GM23248 (cell line): ENCODE measurements around the gene PTPRN2. TPM values are rescaled to one million over a fixed set of nuclear protein-coding genes. Genes with fewer than 3 reads are reported as not detected.

Experiments used
- DNase-seq: peaks from one replicate; pipeline ENCODE4 v3.0.0-alpha.2; 2015
- H2AFZ ChIP-seq: fragments of 200-600 bp; sonication (generic); 2 replicates; pipeline ENCODE4 v1.6.1; 2016; ENCODE audit warnings: antibody characterized with exemption
- H3F3A ChIP-seq: fragments of 200-600 bp; sonication (generic); 2 replicates; pipeline ENCODE4 v1.6.1; 2016; ENCODE audit warnings: mild to moderate bottlenecking, antibody characterized with exemption, mixed run types; ENCODE audit not compliant: insufficient read depth
- H3K27ac ChIP-seq: fragments of 200-600 bp; sonication (generic); 2 replicates; pipeline ENCODE4 v1.5.1; 2016; ENCODE audit warnings: mild to moderate bottlenecking
- H3K27me3 ChIP-seq: fragments of 200-600 bp; sonication (generic); replicated peaks from 2 replicates; pipeline ENCODE4 v1.6.1; 2016; ENCODE audit warnings: mild to moderate bottlenecking; ENCODE audit not compliant: insufficient read depth
- H3K36me3 ChIP-seq: fragments of 200-600 bp; sonication (generic); 2 replicates; pipeline ENCODE4 v1.6.1; 2016; ENCODE audit warnings: low read depth, mild to moderate bottlenecking
- H3K4me1 ChIP-seq: fragments of 200-600 bp; sonication (generic); 2 replicates; pipeline ENCODE4 v1.6.1; 2016; ENCODE audit warnings: mild to moderate bottlenecking; ENCODE audit not compliant: insufficient read depth
- H3K4me2 ChIP-seq: fragments of 200-600 bp; sonication (generic); one replicate; pipeline ENCODE4 v1.6.1; 2016; ENCODE audit warnings: mild to moderate bottlenecking; ENCODE audit not compliant: unreplicated experiment
- H3K4me3 ChIP-seq: fragments of 200-600 bp; sonication (generic); 2 replicates; pipeline ENCODE4 v1.5.1; 2016; ENCODE audit warnings: mild to moderate bottlenecking
- H3K79me2 ChIP-seq: fragments of 200-600 bp; sonication (generic); 2 replicates; pipeline ENCODE4 v1.6.1; 2016; ENCODE audit warnings: mild to moderate bottlenecking; ENCODE audit not compliant: insufficient read depth
- H3K9ac ChIP-seq: fragments of 200-600 bp; sonication (generic); 2 replicates; pipeline ENCODE4 v1.6.1; 2016; ENCODE audit warnings: mild to moderate bottlenecking
- H3K9me2 ChIP-seq: fragments of 200-600 bp; sonication (generic); 2 replicates; pipeline ENCODE4 v1.6.1; 2016; ENCODE audit warnings: mixed run types, mild to moderate bottlenecking, moderate library complexity; ENCODE audit not compliant: insufficient read depth
- H3K9me3 ChIP-seq: fragments of 200-600 bp; sonication (generic); one replicate; pipeline ENCODE4 v1.6.1; 2017; ENCODE audit warnings: low read depth
- H4K20me1 ChIP-seq: fragments of 200-600 bp; sonication (generic); 2 replicates; pipeline ENCODE4 v1.6.0; 2016; ENCODE audit not compliant: insufficient read depth
- EZH2 ChIP-seq: fragments of 200-600 bp; sonication (generic); IDR thresholded peaks from 2 replicates; pipeline ENCODE4 v1.6.1; 2018; ENCODE audit warnings: antibody characterized with exemption, mild to moderate bottlenecking; ENCODE audit not compliant: insufficient read depth, poor library complexity, severe bottlenecking
- EZH2phosphoT487 ChIP-seq: fragments of 200-600 bp; sonication (generic); IDR thresholded peaks from 2 replicates; pipeline ENCODE4 v1.6.1; 2018; ENCODE audit warnings: antibody characterized with exemption, moderate library complexity, mild to moderate bottlenecking, low read depth; ENCODE audit not compliant: insufficient read depth
- WGBS, 2 experiments: methylation state at CpG; one replicate each; pipeline ENCODE4 v1.1.6; 2015 to 2017; ENCODE audit warnings: low lambda C conversion rate in 2 of 2, low coverage in 1 of 2; ENCODE audit errors: missing lambda C conversion rate in 2 of 2; 5-methylcytosine and 5-hydroxymethylcytosine counted together
- in situ Hi-C: fragments of 300-500 bp; cut with MboI; formaldehyde crosslinking; loops from 2 replicates; pipeline ENCODE4 v1.15.0; 2020
- polyA plus RNA-seq: library from polyadenylated mRNA; unstranded; fragments of >200 nt; fragmentation: Nextera tagmentation; extraction: Ambion mirVana; gene quantifications from 2 replicates; pipeline ENCODE4 v1.2.1, GENCODE V29; 2016
- total RNA-seq: library from RNA; depleted of rRNA; stranded (reverse); fragments of >200 nt; shearing (Covaris generic); gene quantifications from 2 replicates; pipeline ENCODE4 v1.2.3, GENCODE V29; 2014

The PTPRN2 gene
- total and polyA plus RNA-seq, 2 experiments from 2014 or later: 0.13 TPM; not detected in 1

DNA sequence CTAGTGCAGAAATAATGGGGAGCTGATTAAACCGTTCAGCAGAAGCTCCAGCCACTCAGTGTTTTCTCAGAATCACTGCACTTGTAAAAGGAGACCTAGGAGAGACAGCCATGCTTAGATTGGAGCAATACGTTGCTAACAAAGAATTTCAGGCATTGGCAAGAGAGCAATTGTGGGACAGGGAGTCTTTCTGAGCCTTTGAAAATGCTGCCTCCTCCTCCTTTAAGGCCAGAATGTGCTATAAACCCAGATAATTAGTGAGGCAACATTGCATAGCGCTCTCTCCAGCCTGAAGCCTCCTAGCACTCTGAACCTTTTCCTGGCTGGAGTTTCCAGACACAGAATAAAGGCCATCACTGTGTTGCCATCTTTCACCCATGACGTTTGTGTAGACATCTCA is 18.5 kb upstream of the PTPRN2 start:
- H3K36me3 ChIP-seq: no peaks in the 10 kb centered on the region
- H4K20me1 ChIP-seq: no peaks in the 10 kb centered on the region
- no peaks in the 10 kb centered on the region for H3K9me3 ChIP-seq
- no peak overlapping the region for H3K9ac ChIP-seq
- TF ChIP-seq EZH2 (no peak), EZH2phosphoT487 (no peak)
- DNase-seq: no peak
- no peak overlapping the region for H3K4me2 ChIP-seq
- H3K79me2 ChIP-seq: no peaks in the 10 kb centered on the region
- H3K9me2 ChIP-seq: no peaks in the 10 kb centered on the region
- 80 to 85% methylated on average over 4 of the region's 4 CpGs for WGBS, 2 experiments
- in situ Hi-C loops: no loop called here
- no peak overlapping the region for H2AFZ ChIP-seq
- H3K27ac ChIP-seq: no peak overlapping the region
- H3K4me3 ChIP-seq: no peak overlapping the region
- no peaks in the 10 kb centered on the region for H3K4me1 ChIP-seq
- no peaks in the 10 kb centered on the region for H3K27me3 ChIP-seq
- no peaks in the 10 kb centered on the region for H3F3A ChIP-seq

DNA sequence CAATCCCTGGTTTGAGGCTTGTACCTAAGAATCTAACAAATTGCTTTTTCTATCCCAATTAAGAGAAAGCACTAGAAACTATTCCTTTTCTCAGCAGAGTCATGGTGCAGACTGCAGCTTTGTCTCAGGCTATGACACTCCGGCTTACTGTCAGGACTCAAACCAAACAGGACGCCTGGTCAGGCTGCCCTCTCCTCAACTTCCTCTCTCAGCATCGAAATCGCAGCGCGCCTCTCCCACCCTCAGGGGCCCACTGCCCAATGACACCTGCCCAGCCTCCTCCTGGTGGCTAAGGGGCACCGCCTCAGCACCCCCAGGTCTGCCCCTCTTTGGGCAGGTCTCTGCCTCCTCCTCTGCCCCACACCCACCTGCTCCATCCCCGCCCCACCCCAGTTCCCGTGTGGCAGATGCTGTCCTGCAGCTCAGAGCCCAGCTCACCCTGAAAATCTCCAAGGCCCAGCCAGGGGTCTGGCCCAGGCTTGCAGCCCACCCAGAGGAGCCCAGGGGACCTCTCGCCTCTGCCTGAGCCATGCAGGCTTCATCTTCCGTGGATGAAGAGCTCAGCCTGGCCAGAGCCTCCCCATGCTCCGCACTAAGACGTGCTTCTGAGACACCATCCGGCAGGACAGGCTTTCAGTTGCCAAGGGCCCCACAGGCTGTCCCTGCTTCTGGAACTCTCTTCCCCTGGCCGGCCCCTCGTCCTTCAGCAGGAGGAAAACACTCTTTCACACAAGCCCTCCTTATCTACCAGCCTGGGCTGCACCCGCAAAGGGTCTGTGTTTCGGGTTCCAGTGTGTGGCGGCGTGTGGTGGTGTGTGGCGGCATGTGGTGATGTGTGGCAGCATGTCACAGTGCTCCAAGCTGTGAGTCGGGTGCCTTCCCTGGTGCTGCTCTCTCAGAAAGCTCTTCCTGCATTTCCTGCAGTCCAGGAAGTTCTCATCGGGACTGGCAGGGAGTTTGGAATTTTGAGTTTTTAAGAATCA is 16.4 kb upstream of the PTPRN2 start:
- Histone ChIP-seq H3K27ac (no peak overlapping the region), H3K79me2 (no peaks in the 10 kb centered on the region), H3K9me2 (no peaks in the 10 kb centered on the region), H2AFZ (no peak overlapping the region), H3K36me3 (no peaks in the 10 kb centered on the region), H3K27me3 (no peaks in the 10 kb centered on the region), H3K9ac (no peak overlapping the region), H4K20me1 (no peaks in the 10 kb centered on the region), H3K4me1 (no peaks in the 10 kb centered on the region), H3F3A (no peaks in the 10 kb centered on the region), H3K4me3 (no peak overlapping the region), H3K9me3 (no peaks in the 10 kb centered on the region), H3K4me2 (no peak overlapping the region)
- WGBS, 2 experiments: 89 to 91% methylated on average over 21 to 23 of the region's 23 CpGs
- no peak for DNase-seq
- TF ChIP-seq EZH2phosphoT487: no peak
- no peak for TF ChIP-seq EZH2
- in situ Hi-C loops: no loop called here

DNA sequence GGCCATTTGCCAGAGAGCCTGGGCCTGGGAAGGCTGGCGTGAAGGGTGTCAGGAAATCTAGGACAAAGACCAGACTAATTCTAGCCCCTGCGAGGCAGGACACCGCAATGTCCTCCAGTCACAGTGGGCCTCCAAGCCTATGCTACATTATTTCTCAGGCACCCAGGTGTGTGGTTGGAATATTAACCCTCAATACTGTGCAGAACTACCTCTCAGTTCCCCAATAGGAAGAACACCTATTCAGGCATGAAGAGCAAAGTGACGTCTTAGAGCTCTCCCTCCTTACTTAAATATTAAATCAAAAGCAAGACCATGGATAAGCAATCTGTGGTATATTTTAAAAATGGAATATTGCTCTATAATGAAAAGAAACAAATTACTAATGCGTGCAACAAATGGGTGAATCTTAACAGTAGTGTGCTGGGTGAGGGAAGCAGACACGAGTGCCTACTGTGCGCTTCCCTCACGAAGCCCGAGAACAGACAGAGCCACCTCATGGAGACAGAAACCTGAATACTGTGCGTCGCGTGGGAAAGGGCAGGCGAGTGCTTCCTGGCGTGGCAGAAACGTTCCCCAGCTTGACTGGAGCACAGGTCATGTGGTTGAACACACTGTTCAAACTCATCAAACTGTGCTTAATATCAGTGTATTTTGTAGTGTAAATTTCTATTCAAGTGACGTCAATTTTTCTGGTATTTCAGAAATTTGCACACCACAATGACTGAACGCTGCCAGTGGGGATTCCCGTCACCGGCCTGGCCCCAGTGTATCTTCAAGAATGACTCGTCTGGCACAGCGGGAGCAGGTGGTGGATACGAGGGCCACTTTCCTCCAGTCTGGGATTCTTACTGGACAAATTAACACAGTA is 15.5 kb upstream of the PTPRN2 start:
- no peak overlapping the region for H2AFZ ChIP-seq
- H3K27me3 ChIP-seq: no peaks in the 10 kb centered on the region
- 91 to 93% methylated on average over 22 of the region's 22 CpGs for WGBS, 2 experiments
- no peaks in the 10 kb centered on the region for H3K9me2 ChIP-seq
- H3K36me3 ChIP-seq: no peaks in the 10 kb centered on the region
- no peak for DNase-seq
- no peaks in the 10 kb centered on the region for H3K9me3 ChIP-seq
- no peak overlapping the region for H3K27ac ChIP-seq
- H3K9ac ChIP-seq: no peak overlapping the region
- no peak for TF ChIP-seq EZH2
- no peak overlapping the region for H3K4me2 ChIP-seq
- no peaks in the 10 kb centered on the region for H3K4me1 ChIP-seq
- in situ Hi-C loops: no loop called here
- no peaks in the 10 kb centered on the region for H3K79me2 ChIP-seq
- H3K4me3 ChIP-seq: no peak overlapping the region
- H4K20me1 ChIP-seq: no peaks in the 10 kb centered on the region
- H3F3A ChIP-seq: no peaks in the 10 kb centered on the region

DNA sequence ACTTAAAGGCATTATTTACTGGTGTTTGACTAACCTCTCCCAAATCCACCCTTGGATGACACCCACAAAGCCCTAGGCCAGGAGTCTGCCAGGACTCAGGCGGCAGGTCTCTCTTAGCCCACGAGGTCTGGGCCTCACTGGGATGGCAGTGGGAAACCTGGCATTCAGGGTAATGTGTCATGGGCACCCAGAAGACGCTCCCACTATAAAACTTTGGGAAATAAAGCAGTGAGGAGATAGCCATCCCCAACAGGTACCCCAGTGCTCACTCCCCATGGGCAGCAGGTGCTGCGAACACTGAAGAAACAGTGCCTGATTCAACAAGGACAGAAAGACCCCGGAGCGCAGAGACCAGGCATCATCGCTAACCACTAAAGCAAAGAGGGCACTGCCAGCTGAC is 14.4 kb upstream of the PTPRN2 start:
- Histone ChIP-seq H3K36me3 (no peaks in the 10 kb centered on the region), H3K4me2 (no peak overlapping the region), H2AFZ (no peak overlapping the region), H3K9me3 (no peaks in the 10 kb centered on the region), H4K20me1 (no peaks in the 10 kb centered on the region), H3K9ac (no peak overlapping the region), H3K79me2 (no peaks in the 10 kb centered on the region), H3F3A (no peaks in the 10 kb centered on the region), H3K4me3 (no peak overlapping the region), H3K27me3 (no peaks in the 10 kb centered on the region), H3K27ac (no peak overlapping the region), H3K9me2 (no peaks in the 10 kb centered on the region), H3K4me1 (no peaks in the 10 kb centered on the region)
- 98 to 100% methylated on average over 6 to 7 of the region's 7 CpGs for WGBS, 2 experiments
- no peak for DNase-seq
- in situ Hi-C loops: no loop called here
- TF ChIP-seq EZH2phosphoT487 (no peak), EZH2 (no peak)
